ENCODE results near the gene EFNA5.

The EFNA5 gene

DNA sequence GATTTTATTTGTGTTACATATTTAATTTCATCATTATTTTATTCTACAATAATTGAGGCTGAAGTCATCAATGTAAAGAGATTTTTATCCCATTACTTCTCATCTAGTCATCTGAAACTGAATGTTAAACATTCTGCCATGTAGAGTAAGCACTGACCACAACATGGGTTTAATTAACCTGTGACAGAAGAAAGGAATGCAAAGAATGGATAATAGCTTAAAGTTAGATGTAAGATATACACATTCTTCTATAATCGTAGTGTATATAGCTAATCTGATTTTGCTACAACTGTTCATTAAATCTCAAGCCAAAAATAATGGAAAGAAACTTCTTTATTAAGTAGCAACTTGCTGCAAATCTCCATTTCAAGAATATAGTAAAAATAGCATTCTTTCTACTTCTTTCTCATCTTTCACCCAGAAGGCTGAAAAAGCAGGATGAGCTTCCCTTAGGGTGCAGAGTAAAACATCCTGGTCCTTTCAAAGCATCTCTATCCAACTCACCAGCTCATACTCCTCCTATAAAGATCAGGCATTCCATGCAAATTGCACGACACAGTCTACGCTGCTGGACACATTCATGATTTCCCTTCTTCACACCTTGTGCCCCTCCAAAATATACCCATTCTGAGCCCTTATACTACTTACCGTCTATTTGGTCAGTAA is 115.2 kb downstream of the EFNA5 start:
- no peaks in the 10 kb centered on the region for H3K27me3 ChIP-seq (ENCODE audit: control insufficient read depth, insufficient read depth, low read length)
- H3K27ac ChIP-seq (ENCODE audit: low read depth, low read length), result no peak overlapping the region
- H3K4me3 ChIP-seq (ENCODE audit: low read depth, low read length), result no peak overlapping the region
- peaks cover 42% of the 10 kb centered on the region for H3K4me1 ChIP-seq (ENCODE audit: control insufficient read depth, insufficient read depth, low read length)
- H3K9ac ChIP-seq (ENCODE audit: low read depth, low read length), result no peak overlapping the region
- no peaks in the 10 kb centered on the region for H3K36me3 ChIP-seq (ENCODE audit: control insufficient read depth, insufficient read depth, low read length)
- no peaks in the 10 kb centered on the region for H3K9me3 ChIP-seq (ENCODE audit: control insufficient read depth, insufficient read depth, low read length)

GRCh38 chr5:107554776-107555424 is 115.8 kb downstream of the EFNA5 start:
- Histone ChIP-seq H3K36me3 (ENCODE audit: control insufficient read depth, insufficient read depth, low read length) (no peaks in the 10 kb centered on the region), H3K9me3 (ENCODE audit: control insufficient read depth, insufficient read depth, low read length) (no peaks in the 10 kb centered on the region), H3K27me3 (ENCODE audit: control insufficient read depth, insufficient read depth, low read length) (no peaks in the 10 kb centered on the region), H3K9ac (ENCODE audit: low read depth, low read length) (no peak overlapping the region), H3K27ac (ENCODE audit: low read depth, low read length) (no peak overlapping the region), H3K4me3 (ENCODE audit: low read depth, low read length) (no peak overlapping the region), H3K4me1 (ENCODE audit: control insufficient read depth, insufficient read depth, low read length) (peaks cover 42% of the 10 kb centered on the region)

DNA sequence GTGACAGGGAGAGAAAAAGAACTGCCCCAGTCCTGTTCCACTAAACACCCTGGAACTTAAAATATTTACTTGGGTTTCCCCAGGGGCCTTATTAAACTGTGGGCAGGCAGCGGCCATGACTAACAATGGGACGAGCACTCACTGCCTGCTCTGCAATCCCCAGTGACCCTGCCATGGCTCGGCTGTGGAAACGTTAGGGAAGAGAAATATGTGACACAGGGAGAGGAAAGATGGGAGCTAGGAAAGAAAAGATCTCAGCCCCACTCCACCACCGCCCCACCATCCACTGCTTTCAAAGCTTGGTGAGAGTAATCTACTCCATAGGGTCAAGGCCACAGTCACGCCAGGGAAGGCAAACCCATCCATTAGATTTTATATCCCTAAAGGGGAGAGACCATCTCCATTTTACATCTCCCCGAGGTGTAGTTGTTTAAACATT is 117.6 kb downstream of the EFNA5 start:
- H3K9ac ChIP-seq (ENCODE audit: low read depth, low read length), result no peak overlapping the region
- H3K36me3 ChIP-seq (ENCODE audit: control insufficient read depth, insufficient read depth, low read length), result no peaks in the 10 kb centered on the region
- H3K27me3 ChIP-seq (ENCODE audit: control insufficient read depth, insufficient read depth, low read length), result no peaks in the 10 kb centered on the region
- no peak overlapping the region for H3K4me3 ChIP-seq (ENCODE audit: low read depth, low read length)
- peaks cover 39% of the 10 kb centered on the region for H3K4me1 ChIP-seq (ENCODE audit: control insufficient read depth, insufficient read depth, low read length)
- H3K27ac ChIP-seq (ENCODE audit: low read depth, low read length), result no peak overlapping the region
- no peaks in the 10 kb centered on the region for H3K9me3 ChIP-seq (ENCODE audit: control insufficient read depth, insufficient read depth, low read length)

DNA sequence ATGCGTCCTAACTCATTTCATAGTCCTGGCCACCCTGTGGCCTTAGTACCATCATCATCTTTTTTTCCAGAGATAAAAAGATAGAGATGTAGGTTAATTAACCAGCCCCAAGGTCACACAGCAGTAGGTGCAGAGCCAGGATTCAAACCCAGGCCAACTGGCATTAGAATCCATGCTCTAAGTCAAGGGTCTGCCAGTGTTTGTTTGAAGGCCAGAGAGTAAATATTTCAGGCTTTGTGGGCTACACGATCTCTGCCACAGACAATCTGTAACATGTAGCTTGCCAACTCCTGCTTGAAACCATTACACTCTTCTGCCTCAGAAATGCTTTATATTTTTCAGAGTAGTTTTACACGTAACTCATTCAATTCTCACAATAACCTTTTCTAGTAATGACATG is 119.6 kb downstream of the EFNA5 start:
- H3K27me3 ChIP-seq (ENCODE audit: control insufficient read depth, insufficient read depth, low read length), result no peaks in the 10 kb centered on the region
- peaks cover 34% of the 10 kb centered on the region for H3K4me1 ChIP-seq (ENCODE audit: control insufficient read depth, insufficient read depth, low read length)
- no peaks in the 10 kb centered on the region for H3K9me3 ChIP-seq (ENCODE audit: control insufficient read depth, insufficient read depth, low read length)
- no peak overlapping the region for H3K9ac ChIP-seq (ENCODE audit: low read depth, low read length)
- no peak overlapping the region for H3K4me3 ChIP-seq (ENCODE audit: low read depth, low read length)
- no peak overlapping the region for H3K27ac ChIP-seq (ENCODE audit: low read depth, low read length)
- no peaks in the 10 kb centered on the region for H3K36me3 ChIP-seq (ENCODE audit: control insufficient read depth, insufficient read depth, low read length)

- Histone ChIP-seq H3K4me3 (ENCODE audit: low read depth, low read length) (no peak overlapping the region), H3K36me3 (ENCODE audit: control insufficient read depth, insufficient read depth, low read length) (no peaks in the 10 kb centered on the region), H3K27me3 (ENCODE audit: control insufficient read depth, insufficient read depth, low read length) (no peaks in the 10 kb centered on the region), H3K9me3 (ENCODE audit: control insufficient read depth, insufficient read depth, low read length) (no peaks in the 10 kb centered on the region), H3K4me1 (ENCODE audit: control insufficient read depth, insufficient read depth, low read length) (peaks cover 41% of the 10 kb centered on the region), H3K27ac (ENCODE audit: low read depth, low read length) (no peak overlapping the region), H3K9ac (ENCODE audit: low read depth, low read length) (no peak overlapping the region)
These were observed 121.2 kb downstream of the EFNA5 start for GRCh38 chr5:107549567-107549966.

- Histone ChIP-seq H3K36me3 (ENCODE audit: control insufficient read depth, insufficient read depth, low read length) (no peaks in the 10 kb centered on the region), H3K9ac (ENCODE audit: low read depth, low read length) (no peak overlapping the region), H3K4me3 (ENCODE audit: low read depth, low read length) (no peak overlapping the region), H3K27ac (ENCODE audit: low read depth, low read length) (no peak overlapping the region), H3K4me1 (ENCODE audit: control insufficient read depth, insufficient read depth, low read length) (peaks cover 47% of the 10 kb centered on the region), H3K27me3 (ENCODE audit: control insufficient read depth, insufficient read depth, low read length) (no peaks in the 10 kb centered on the region), H3K9me3 (ENCODE audit: control insufficient read depth, insufficient read depth, low read length) (no peaks in the 10 kb centered on the region)
These were observed 122.3 kb downstream of the EFNA5 start for GRCh38 chr5:107548477-107548876.

DNA sequence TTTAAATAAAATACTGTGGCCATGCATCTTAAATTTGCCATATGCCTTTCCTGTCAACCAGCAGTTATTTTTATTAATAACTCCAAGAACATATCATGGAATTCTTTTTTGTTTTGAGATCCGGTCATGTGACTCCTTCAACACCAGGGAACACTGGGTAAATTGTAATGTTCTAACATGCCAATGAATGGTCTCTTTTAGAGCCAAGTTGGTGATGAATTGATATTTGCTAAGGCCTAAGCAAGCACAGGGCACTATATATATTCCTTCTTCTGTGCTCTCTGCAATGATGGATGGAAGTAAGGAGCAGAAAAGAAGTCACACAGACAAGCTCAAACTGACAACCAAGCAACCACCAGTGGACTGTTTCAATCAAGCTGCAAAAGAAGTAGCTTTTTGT is 124.0 kb downstream of the EFNA5 start:
- no peak overlapping the region for H3K4me3 ChIP-seq (ENCODE audit: low read depth, low read length)
- no peaks in the 10 kb centered on the region for H3K36me3 ChIP-seq (ENCODE audit: control insufficient read depth, insufficient read depth, low read length)
- H3K27ac ChIP-seq (ENCODE audit: low read depth, low read length), result no peak overlapping the region
- no peaks in the 10 kb centered on the region for H3K9me3 ChIP-seq (ENCODE audit: control insufficient read depth, insufficient read depth, low read length)
- no peaks in the 10 kb centered on the region for H3K27me3 ChIP-seq (ENCODE audit: control insufficient read depth, insufficient read depth, low read length)
- H3K4me1 ChIP-seq (ENCODE audit: control insufficient read depth, insufficient read depth, low read length), result peaks cover 60% of the 10 kb centered on the region
- no peak overlapping the region for H3K9ac ChIP-seq (ENCODE audit: low read depth, low read length)

GRCh38 chr5:107545486-107545885 is 125.3 kb downstream of the EFNA5 start:
- no peak overlapping the region for H3K9ac ChIP-seq (ENCODE audit: low read depth, low read length)
- no peaks in the 10 kb centered on the region for H3K9me3 ChIP-seq (ENCODE audit: control insufficient read depth, insufficient read depth, low read length)
- H3K27me3 ChIP-seq (ENCODE audit: control insufficient read depth, insufficient read depth, low read length), result no peaks in the 10 kb centered on the region
- H3K27ac ChIP-seq (ENCODE audit: low read depth, low read length), result no peak overlapping the region
- H3K4me3 ChIP-seq (ENCODE audit: low read depth, low read length), result no peak overlapping the region
- H3K36me3 ChIP-seq (ENCODE audit: control insufficient read depth, insufficient read depth, low read length), result no peaks in the 10 kb centered on the region
- H3K4me1 ChIP-seq (ENCODE audit: control insufficient read depth, insufficient read depth, low read length), result peaks cover 60% of the 10 kb centered on the region

- Histone ChIP-seq H3K36me3 (ENCODE audit: control insufficient read depth, insufficient read depth, low read length) (no peaks in the 10 kb centered on the region), H3K4me3 (ENCODE audit: low read depth, low read length) (no peak overlapping the region), H3K27ac (ENCODE audit: low read depth, low read length) (no peak overlapping the region), H3K4me1 (ENCODE audit: control insufficient read depth, insufficient read depth, low read length) (peaks cover 64% of the 10 kb centered on the region), H3K27me3 (ENCODE audit: control insufficient read depth, insufficient read depth, low read length) (no peaks in the 10 kb centered on the region), H3K9ac (ENCODE audit: low read depth, low read length) (no peak overlapping the region), H3K9me3 (ENCODE audit: control insufficient read depth, insufficient read depth, low read length) (no peaks in the 10 kb centered on the region)
These were observed 125.8 kb downstream of the EFNA5 start for GRCh38 chr5:107544967-107545366.

DNA sequence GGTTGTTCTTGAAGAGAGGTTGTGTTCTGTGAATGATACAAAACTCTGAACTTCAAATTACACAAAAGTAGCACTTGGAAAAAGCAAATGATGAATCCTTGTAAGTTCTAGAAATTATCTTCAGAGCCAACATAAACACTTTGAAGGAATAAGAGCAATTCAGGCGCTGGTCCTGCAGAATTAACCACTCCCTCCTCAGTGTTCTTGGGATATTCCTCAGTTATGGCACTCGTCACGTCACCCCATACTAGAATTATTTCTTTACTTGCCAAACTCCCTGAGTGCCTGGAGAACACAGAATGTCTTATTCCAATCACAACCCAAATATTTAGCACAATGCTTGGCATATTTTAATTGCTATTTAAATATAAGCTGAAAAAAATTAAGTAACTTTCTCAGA is 126.3 kb downstream of the EFNA5 start:
- peaks cover 65% of the 10 kb centered on the region for H3K4me1 ChIP-seq (ENCODE audit: control insufficient read depth, insufficient read depth, low read length)
- H3K27me3 ChIP-seq (ENCODE audit: control insufficient read depth, insufficient read depth, low read length), result no peaks in the 10 kb centered on the region
- no peaks in the 10 kb centered on the region for H3K36me3 ChIP-seq (ENCODE audit: control insufficient read depth, insufficient read depth, low read length)
- H3K9me3 ChIP-seq (ENCODE audit: control insufficient read depth, insufficient read depth, low read length), result no peaks in the 10 kb centered on the region
- no peak overlapping the region for H3K9ac ChIP-seq (ENCODE audit: low read depth, low read length)
- no peak overlapping the region for H3K27ac ChIP-seq (ENCODE audit: low read depth, low read length)
- no peak overlapping the region for H3K4me3 ChIP-seq (ENCODE audit: low read depth, low read length)

DNA sequence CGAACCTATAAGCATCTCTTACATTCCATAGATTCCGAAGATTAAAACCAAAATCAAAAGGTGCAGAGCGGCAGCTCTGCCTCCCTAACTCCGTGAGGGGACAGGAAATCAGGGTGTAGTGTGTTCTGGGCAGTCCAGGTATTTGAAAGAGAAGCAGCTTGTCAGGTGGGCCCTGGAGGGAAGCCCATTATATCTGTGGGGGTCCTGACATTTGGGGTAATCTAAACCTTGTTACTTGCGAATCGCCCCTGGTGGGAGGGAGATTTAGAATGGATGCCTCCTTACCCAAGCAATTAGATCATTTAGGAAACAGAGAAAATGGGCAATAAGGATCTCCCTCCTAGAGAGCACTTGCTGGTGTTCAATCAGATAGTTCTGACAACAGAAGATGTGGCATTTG is 126.9 kb downstream of the EFNA5 start:
- no peak overlapping the region for H3K4me3 ChIP-seq (ENCODE audit: low read depth, low read length)

More for the DNA sequence above, 126.9 kb downstream of the EFNA5 start:
- H3K9me3 ChIP-seq (ENCODE audit: control insufficient read depth, insufficient read depth, low read length), result no peaks in the 10 kb centered on the region
- no peak overlapping the region for H3K9ac ChIP-seq (ENCODE audit: low read depth, low read length)
- no peaks in the 10 kb centered on the region for H3K36me3 ChIP-seq (ENCODE audit: control insufficient read depth, insufficient read depth, low read length)
- H3K27me3 ChIP-seq (ENCODE audit: control insufficient read depth, insufficient read depth, low read length), result no peaks in the 10 kb centered on the region
- no peak overlapping the region for H3K27ac ChIP-seq (ENCODE audit: low read depth, low read length)
- H3K4me1 ChIP-seq (ENCODE audit: control insufficient read depth, insufficient read depth, low read length), result peaks cover 59% of the 10 kb centered on the region
